ENCODE data around the gene CD40.

DNA sequence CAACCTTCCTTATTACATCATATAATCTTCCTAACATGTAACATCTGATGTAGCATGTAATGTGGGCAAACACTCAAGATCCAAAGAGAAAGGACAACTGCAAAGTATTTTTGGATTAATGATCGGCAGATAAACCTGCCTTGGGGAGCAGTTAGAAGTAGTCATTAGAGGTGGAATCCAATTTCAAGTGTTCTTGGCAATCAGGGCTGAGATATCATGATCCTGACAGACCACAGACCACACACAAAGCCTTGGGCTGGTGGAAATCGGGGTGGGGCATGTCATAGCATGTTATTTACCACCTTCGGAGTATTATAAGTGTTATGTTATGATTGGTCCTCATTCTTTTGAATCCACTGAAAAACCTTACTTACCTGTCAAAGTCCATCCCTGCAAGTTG, 44.7 kb upstream of the CD40 start:
- TF ChIP-seq, protein P1, sequence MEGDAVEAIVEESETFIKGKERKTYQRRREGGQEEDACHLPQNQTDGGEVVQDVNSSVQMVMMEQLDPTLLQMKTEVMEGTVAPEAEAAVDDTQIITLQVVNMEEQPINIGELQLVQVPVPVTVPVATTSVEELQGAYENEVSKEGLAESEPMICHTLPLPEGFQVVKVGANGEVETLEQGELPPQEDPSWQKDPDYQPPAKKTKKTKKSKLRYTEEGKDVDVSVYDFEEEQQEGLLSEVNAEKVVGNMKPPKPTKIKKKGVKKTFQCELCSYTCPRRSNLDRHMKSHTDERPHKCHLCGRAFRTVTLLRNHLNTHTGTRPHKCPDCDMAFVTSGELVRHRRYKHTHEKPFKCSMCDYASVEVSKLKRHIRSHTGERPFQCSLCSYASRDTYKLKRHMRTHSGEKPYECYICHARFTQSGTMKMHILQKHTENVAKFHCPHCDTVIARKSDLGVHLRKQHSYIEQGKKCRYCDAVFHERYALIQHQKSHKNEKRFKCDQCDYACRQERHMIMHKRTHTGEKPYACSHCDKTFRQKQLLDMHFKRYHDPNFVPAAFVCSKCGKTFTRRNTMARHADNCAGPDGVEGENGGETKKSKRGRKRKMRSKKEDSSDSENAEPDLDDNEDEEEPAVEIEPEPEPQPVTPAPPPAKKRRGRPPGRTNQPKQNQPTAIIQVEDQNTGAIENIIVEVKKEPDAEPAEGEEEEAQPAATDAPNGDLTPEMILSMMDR (conservative IDR thresholded peaks at IDR 0.05; ENCODE audit: low read length): no peak
- no peak for TF ChIP-seq EZH2phosphoT487 (IDR thresholded peaks at IDR 0.05; ENCODE audit: borderline replicate concordance)
